ENCODE results near the gene CLEC10A.
"Not testable (repeated sequence)": the region's sequence is repeated elsewhere in the genome, so short reads cannot be mapped to it uniquely, and the experiment has no call there.

The CLEC10A gene

GRCh38 chr17:7108981-7109380 lies 28.9 kb upstream of the CLEC10A start:
- no peak for DNase-seq (ENCODE audit: low read depth in 2 of 2)

GRCh38 chr17:7108560-7108925 lies 28.5 kb upstream of the CLEC10A start:
- no peak for DNase-seq (ENCODE audit: low read depth in 2 of 2)

- no peak for DNase-seq (ENCODE audit: low read depth in 2 of 2)
These were observed 27.9 kb upstream of the CLEC10A start for GRCh38 chr17:7107795-7108559.

GRCh38 chr17:7107012-7107754 lies 27.1 kb upstream of the CLEC10A start:
- DNase-seq (ENCODE audit: low read depth in 2 of 2), result no peak

GRCh38 chr17:7102421-7102820 lies 22.4 kb upstream of the CLEC10A start:
- DNase-seq (ENCODE audit: low read depth in 2 of 2), result no peak

GRCh38 chr17:7101531-7101930 lies 21.5 kb upstream of the CLEC10A start:
- DNase-seq (ENCODE audit: low read depth in 2 of 2), result no peak

GRCh38 chr17:7100641-7101379 lies 20.8 kb upstream of the CLEC10A start:
- DNase-seq (ENCODE audit: low read depth in 2 of 2), result not testable (repeated sequence)

GRCh38 chr17:7098802-7099459 lies 18.9 kb upstream of the CLEC10A start:
- DNase-seq (ENCODE audit: low read depth in 2 of 2), result no peak

GRCh38 chr17:7097940-7098339 lies 17.9 kb upstream of the CLEC10A start:
- DNase-seq (ENCODE audit: low read depth in 2 of 2), result no peak

- no peak for DNase-seq (ENCODE audit: low read depth in 2 of 2)
These were observed 15.6 kb upstream of the CLEC10A start for GRCh38 chr17:7095625-7096024.

GRCh38 chr17:7094652-7095019 lies 14.6 kb upstream of the CLEC10A start:
- DNase-seq (ENCODE audit: low read depth in 2 of 2), result no peak

- not testable (repeated sequence) for DNase-seq (ENCODE audit: low read depth in 2 of 2)
These were observed 11.4 kb upstream of the CLEC10A start for GRCh38 chr17:7091311-7092005.

GRCh38 chr17:7089570-7089969 lies 9.5 kb upstream of the CLEC10A start:
- DNase-seq (ENCODE audit: low read depth in 2 of 2), result not testable (repeated sequence)

- DNase-seq (ENCODE audit: low read depth in 2 of 2), result not testable (repeated sequence)
These were observed 8.4 kb upstream of the CLEC10A start for GRCh38 chr17:7088442-7088841.

GRCh38 chr17:7084088-7084487 lies 4.0 kb upstream of the CLEC10A start:
- DNase-seq (ENCODE audit: low read depth in 2 of 2), result no peak

GRCh38 chr17:7083592-7083991 lies 3.5 kb upstream of the CLEC10A start:
- no peak for DNase-seq (ENCODE audit: low read depth in 2 of 2)

- peak in 1 of 2 donors; percentile 4 for DNase-seq (ENCODE audit: low read depth in 2 of 2)
These were observed 1.5 kb upstream of the CLEC10A start for GRCh38 chr17:7081341-7082062.

- no peak for DNase-seq (ENCODE audit: low read depth in 2 of 2)
These were observed 498 bp upstream of the CLEC10A start for GRCh38 chr17:7080456-7081041.

- no peak for DNase-seq (ENCODE audit: low read depth in 2 of 2)
These were observed 1.3 kb downstream of the CLEC10A start for GRCh38 chr17:7078711-7079110.

- DNase-seq (ENCODE audit: low read depth in 2 of 2), result no peak
These were observed 2.0 kb downstream of the CLEC10A start for GRCh38 chr17:7077911-7078546.

Data from stimulated activated CD8-positive, alpha-beta memory T cell treated with anti-CD3 and anti-CD28 coated beads, Interleukin-2, amount 100 ng/mL, for 1 hour (primary cell).